K562 (cell line): ENCODE results near the gene APPBP2. TPM values are rescaled to one million over a fixed set of nuclear protein-coding genes. Genes with fewer than 3 reads are reported as not detected.
A peak's percentile ranks its signal among the peaks of the same experiment; 100 is the strongest.

ENCODE experiments used
- ATAC-seq: fragments of 200-7000 bp; cut with Tn5 transposase; 3 replicates; pipeline ENCODE4 v1.9.1; 2020; ENCODE audit warnings: moderate library complexity
- BruUV-seq: library from RNA; stranded (reverse); fragments of 400-500 nt; replicated peaks from 2 replicates; lab custom pipeline; 2021; lab: Mats Ljungman, UMichigan
- CTCF ChIA-PET: fragments of 300-600 bp; formaldehyde crosslinking; extraction: SDS; loops from one replicate; lab custom pipeline; 2021; ENCODE audit warnings: low intra/inter-chr PET ratio; lab: Yijun Ruan, JAX
- POLR2A ChIA-PET: fragments of 300-600, 350-650 bp; sonication (Branson Sonifier 250); formaldehyde crosslinking; extraction: SDS; loops from one replicate; lab custom pipeline; 2021; ENCODE audit warnings: antibody characterized with exemption, inconsistent platforms; lab: Yijun Ruan, JAX
- DNase-seq, 4 experiments: peaks; one replicate each; pipeline versions ENCODE4 v3.0.0 to v3.0.0-alpha.2; 2011 to 2018; ENCODE audit warnings: low spot score in 3 of 4, mixed read lengths in 3 of 4; ENCODE audit errors: extremely low read depth in 1 of 4
- FAIRE-seq: peaks from 2 replicates; lab custom pipeline; 2011; peaks lifted over from hg19 to GRCh38; lab: Jason Lieb, UNC
- H2AFZ ChIP-seq: 2 replicates; pipeline ENCODE4 v1.6.0; 2011; ENCODE audit warnings: low read depth, low read length, control low read depth, inconsistent platforms
- H3K27ac ChIP-seq: fragments of 200-600 bp; 3 replicates; pipeline ENCODE4 v1.8.0; 2011; ENCODE audit warnings: low read depth, mild to moderate bottlenecking, control low read depth, inconsistent platforms, low read length, moderate library complexity, mixed read lengths; ENCODE audit errors: extremely low read depth
- H3K27me3 ChIP-seq, 2 experiments: fragments of 300-600 bp in 1 of 2; 2 replicates in 1 of 2; 3 replicates in 1 of 2; pipeline versions ENCODE4 v1.6.0 to v1.8.0; 2011; ENCODE audit warnings: inconsistent platforms in 2 of 2, low read length in 2 of 2, mild to moderate bottlenecking in 1 of 2, mixed read lengths in 1 of 2, moderate library complexity in 1 of 2; ENCODE audit not compliant: control insufficient read depth in 2 of 2, insufficient read depth in 2 of 2
- H3K36me3 ChIP-seq: fragments of 300-600 bp; 3 replicates; pipeline ENCODE4 v1.8.0; 2011; ENCODE audit warnings: mild to moderate bottlenecking, low read length, inconsistent platforms; ENCODE audit not compliant: control insufficient read depth, insufficient read depth
- H3K4me1 ChIP-seq, 2 experiments: fragments of 200-600 bp in 1 of 2; replicated peaks in 1 of 2; 2 replicates in 1 of 2; 3 replicates in 1 of 2; pipeline versions ENCODE4 v1.5.1 to v1.8.0; 2011; ENCODE audit warnings: inconsistent platforms in 2 of 2, low read length in 2 of 2, mild to moderate bottlenecking in 1 of 2, mixed read lengths in 1 of 2, moderate library complexity in 1 of 2; ENCODE audit not compliant: control insufficient read depth in 2 of 2, insufficient read depth in 2 of 2
- H3K4me2 ChIP-seq: 2 replicates; pipeline ENCODE4 v1.6.1; 2011; ENCODE audit warnings: low read length, control low read depth, inconsistent platforms, mixed read lengths; ENCODE audit not compliant: insufficient read depth
- H3K4me3 ChIP-seq: fragments of 200-600 bp; sonication (generic), shearing (Covaris generic); 2 replicates; pipeline ENCODE4 v1.5.1; 2016; ENCODE audit warnings: control low read depth, inconsistent platforms
- H3K79me2 ChIP-seq: fragments of 200-600 bp; 3 replicates; pipeline ENCODE4 v1.8.0; 2011; ENCODE audit warnings: low read length, inconsistent platforms; ENCODE audit not compliant: control insufficient read depth, insufficient read depth
- H3K9ac ChIP-seq, 2 experiments: 2 replicates each; pipeline versions ENCODE4 v1.6.0 to v1.6.1; 2011; ENCODE audit warnings: low read depth in 2 of 2, low read length in 2 of 2, control low read depth in 1 of 2, inconsistent platforms in 1 of 2, mild to moderate bottlenecking in 1 of 2, mixed read lengths in 1 of 2; ENCODE audit not compliant: insufficient read depth in 1 of 2
- H3K9me1 ChIP-seq: one replicate; pipeline ENCODE4 v1.6.0; 2011; ENCODE audit warnings: inconsistent platforms, mild to moderate bottlenecking, low read length, moderate library complexity; ENCODE audit not compliant: control insufficient read depth, insufficient read depth
- H3K9me3 ChIP-seq: replicated peaks from 2 replicates; pipeline ENCODE4 v1.5.1; 2011; ENCODE audit warnings: low read depth, low read length, inconsistent platforms; ENCODE audit not compliant: control insufficient read depth, insufficient read depth
- H4K20me1 ChIP-seq: replicated peaks from 2 replicates; pipeline ENCODE4 v1.6.1; 2011; ENCODE audit warnings: low read length, inconsistent platforms, mixed read lengths; ENCODE audit not compliant: control insufficient read depth, insufficient read depth
- ELF1 ChIP-seq: fragments of 200-800 bp; sonication (Bioruptor generic); IDR thresholded peaks from 2 replicates; pipeline ENCODE4 v1.6.1; 2016; ENCODE audit warnings: missing genetic modification characterization, missing compliant biosample characterization
- MAZ ChIP-seq, 2 experiments: fragments of 450-650 bp in 1 of 2; sonication (generic) in 1 of 2; formaldehyde crosslinking; IDR thresholded peaks in 1 of 2; conservative IDR thresholded peaks in 1 of 2; 2 replicates each; pipeline versions ENCODE4 v1.4.0 to v1.5.0; 2020; ENCODE audit warnings: mild to moderate bottlenecking in 1 of 2, missing genetic modification reagents in 1 of 2
- NR1H2 ChIP-seq: sonication (generic); formaldehyde crosslinking; IDR thresholded peaks from 2 replicates; pipeline ENCODE4 v1.4.0; 2020; ENCODE audit warnings: mild to moderate bottlenecking, missing genetic modification reagents
- NR4A1 ChIP-seq, 2 experiments: fragments of 250-450 bp in 1 of 2; fragments of 450-650 bp in 1 of 2; sonication (Bioruptor Pico) in 1 of 2; IDR thresholded peaks; 2 replicates each; pipeline versions ENCODE4 v1.4.0 to v1.6.1; 2016 to 2020; ENCODE audit warnings: mild to moderate bottlenecking in 2 of 2, missing compliant biosample characterization in 1 of 2, missing genetic modification characterization in 1 of 2, moderate library complexity in 1 of 2
- RBM39 ChIP-seq: fragments of 200-400 bp; formaldehyde crosslinking; optimal IDR thresholded peaks from 2 replicates; pipeline ENCODE3; 2018; ENCODE audit warnings: low read depth, low read length
- THRAP3 ChIP-seq: fragments of 450-650 bp; IDR thresholded peaks from 2 replicates; pipeline ENCODE4 v1.6.1; 2016; ENCODE audit warnings: mild to moderate bottlenecking, inconsistent platforms, borderline replicate concordance
- WGBS: fragments of 100-300 bp; shearing (Covaris generic); methylation state at CpG from one replicate; pipeline ENCODE4 v1.1.6; 2016; ENCODE audit warnings: low coverage, mixed read lengths; ENCODE audit not compliant: insufficient coverage; ENCODE audit errors: missing lambda C conversion rate; 5-methylcytosine and 5-hydroxymethylcytosine counted together
- in situ Hi-C: fragments of 300-500 bp; cut with MboI; formaldehyde crosslinking; loops from 4 replicates; pipeline ENCODE4 v1.15.0; 2018; ENCODE audit warnings: inconsistent platforms, mixed read lengths
- intact Hi-C: fragments of 100-400 bp; cut with micrococcal nuclease; formaldehyde crosslinking; loops from 2 replicates; pipeline ENCODE4 v1.14.2; 2022
- polyA plus RNA-seq, 8 experiments: library from polyadenylated mRNA; depleted of rRNA in 4 of 8; stranded (reverse) in 5 of 8; unstranded in 3 of 8; fragments of >200 nt; fragmentation: Nextera tagmentation in 2 of 8; fragmentation: Illumina TruSeq in 1 of 8; extraction: Ambion mirVana in 2 of 8; extraction: Trizol in 1 of 8; gene quantifications; 2 replicates each; pipeline versions ENCODE4 v1.2.1 to v1.2.3, GENCODE V29; 2011 to 2014; ENCODE audit warnings: inconsistent platforms in 1 of 8, missing spikeins in 1 of 8
- total RNA-seq, 7 experiments: library from RNA; depleted of rRNA in 6 of 7; stranded (reverse); fragments of >200 nt in 6 of 7; fragmentation: Illumina TruSeq in 2 of 7; extraction: Trizol in 2 of 7; gene quantifications; 2 replicates each; pipeline versions ENCODE4 v1.2.1 to v1.2.3, GENCODE V29; 2011 to 2021; ENCODE audit warnings: low replicate concordance in 1 of 7
- TF ChIP-seq, protein P1 (sequence below), 3 experiments: fragments of 200-800 bp in 1 of 3; fragments of 250-450 bp in 1 of 3; fragments of 450-650 bp in 1 of 3; sonication (Bioruptor Pico) in 1 of 3; sonication (Bioruptor generic) in 1 of 3; formaldehyde crosslinking in 1 of 3; IDR thresholded peaks; 2 replicates each; pipeline versions ENCODE4 v1.6.1 to v1.8.0; 2016 to 2022; ENCODE audit warnings: mild to moderate bottlenecking in 2 of 3, missing genetic modification characterization in 2 of 3, missing compliant biosample characterization in 1 of 3, moderate library complexity in 1 of 3

Gene APPBP2
- total and polyA plus RNA-seq, 9 of the 15 experiments (the other 6 are each of a cell fraction or from before 2014, with no cell fraction given): 2.7 to 16.8 (median 6.9) TPM

DNA sequence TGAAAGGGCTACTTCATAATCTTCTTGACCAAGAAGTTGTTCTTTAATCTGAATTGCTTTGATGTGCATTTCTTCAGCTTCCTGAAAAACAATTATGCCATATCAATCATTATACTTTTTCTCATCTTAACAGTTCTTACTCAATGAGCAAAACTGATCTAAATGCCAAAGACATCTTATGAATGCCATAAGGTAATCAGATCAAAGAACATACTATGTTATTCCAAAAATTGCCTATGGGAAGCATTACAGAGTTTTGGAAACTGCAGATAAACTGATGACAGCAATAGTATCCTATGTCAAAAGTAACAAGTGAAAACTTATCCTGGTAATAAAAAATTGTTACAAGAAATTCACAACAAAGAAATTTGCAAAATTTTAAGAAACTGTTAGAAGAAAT, 74.1 kb downstream of the APPBP2 start:
- H3K79me2 ChIP-seq: no peaks in the 10 kb centered on the region
- H3K27me3 ChIP-seq: no peaks in the 10 kb centered on the region
- no TSS peak for BruUV-seq
- H3K9me3 ChIP-seq: no peaks in the 10 kb centered on the region
- peaks cover 28% of the 10 kb centered on the region; the same call in 1 of the 3 replicates for H3K36me3 ChIP-seq
- in situ Hi-C loops: no loop called here
- CTCF ChIA-PET: no interaction called here
- ATAC-seq (no peak), DNase-seq (no peak)
- H3K27ac ChIP-seq: no peak overlapping the region
- no peaks in the 10 kb centered on the region for H4K20me1 ChIP-seq
- no peaks in the 10 kb centered on the region for H3K4me1 ChIP-seq
- TF ChIP-seq RBM39: no peak
- no peak for TF ChIP-seq NR4A1 (CRISPR knock-in tag; IDR thresholded peaks at IDR 0.05)
- no peak for TF ChIP-seq NR4A1 (tag; IDR thresholded peaks at IDR 0.05)
- no peak for TF ChIP-seq NR1H2
- TF ChIP-seq ELF1: no peak
- no peak for TF ChIP-seq MAZ (CRISPR knock-in tag; conservative IDR thresholded peaks at IDR 0.05 in 1 of 2, IDR thresholded peaks at IDR 0.05 in 1 of 2)
- TF ChIP-seq, all 486 proteins: peak for 0
- H3K9me1 ChIP-seq: no peaks in the 10 kb centered on the region
- POLR2A ChIA-PET: interaction anchor here (1.3 kb wide), 1 partner anchor 12 kb away, joined by 5 read pairs; no protein-coding TSS in a partner anchor
- intact Hi-C loops: no loop called here
- no peak overlapping the region for H2AFZ ChIP-seq
- H3K9ac ChIP-seq: no peak overlapping the region
- no peak overlapping the region for H3K4me2 ChIP-seq
- H3K4me3 ChIP-seq: no peak overlapping the region
- FAIRE-seq: no peak

DNA sequence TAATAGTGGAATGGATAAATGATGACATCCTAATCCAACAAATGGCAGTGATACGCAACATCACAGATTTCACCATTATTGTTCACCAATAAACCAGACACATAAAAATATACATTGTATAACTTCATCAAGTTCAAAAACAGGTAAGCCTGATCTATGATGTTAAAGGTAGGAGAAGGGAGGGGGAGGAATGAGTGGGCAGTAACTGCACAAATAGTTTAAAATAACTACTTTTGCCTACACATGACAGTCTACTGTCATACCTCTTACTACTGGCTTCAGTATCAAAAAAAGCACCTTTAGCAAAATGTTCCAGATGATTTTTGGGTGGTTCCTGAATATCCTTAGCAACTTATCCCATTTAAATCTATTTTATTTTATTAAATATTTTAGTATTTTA, 75.0 kb downstream of the APPBP2 start:
- POLR2A ChIA-PET: no interaction called here
- CTCF ChIA-PET: no interaction called here
- Histone ChIP-seq H3K27me3 (no peaks in the 10 kb centered on the region), H3K27ac (no peak overlapping the region), H3K9ac (no peak overlapping the region), H3K4me3 (no peak overlapping the region), H3K4me2 (no peak overlapping the region), H3K36me3 (peaks cover 31% of the 10 kb centered on the region; the same call in 1 of the 3 replicates), H3K9me3 (no peaks in the 10 kb centered on the region), H3K79me2 (no peaks in the 10 kb centered on the region), H2AFZ (no peak overlapping the region), H4K20me1 (no peaks in the 10 kb centered on the region), H3K9me1 (no peaks in the 10 kb centered on the region), H3K4me1 (no peaks in the 10 kb centered on the region)
- intact Hi-C loops: no loop called here
- in situ Hi-C loops: no loop called here
- 94% methylated on average over 1 of the region's 1 CpG for WGBS
- no TSS peak for BruUV-seq
- FAIRE-seq: no peak
- TF ChIP-seq, protein P1, sequence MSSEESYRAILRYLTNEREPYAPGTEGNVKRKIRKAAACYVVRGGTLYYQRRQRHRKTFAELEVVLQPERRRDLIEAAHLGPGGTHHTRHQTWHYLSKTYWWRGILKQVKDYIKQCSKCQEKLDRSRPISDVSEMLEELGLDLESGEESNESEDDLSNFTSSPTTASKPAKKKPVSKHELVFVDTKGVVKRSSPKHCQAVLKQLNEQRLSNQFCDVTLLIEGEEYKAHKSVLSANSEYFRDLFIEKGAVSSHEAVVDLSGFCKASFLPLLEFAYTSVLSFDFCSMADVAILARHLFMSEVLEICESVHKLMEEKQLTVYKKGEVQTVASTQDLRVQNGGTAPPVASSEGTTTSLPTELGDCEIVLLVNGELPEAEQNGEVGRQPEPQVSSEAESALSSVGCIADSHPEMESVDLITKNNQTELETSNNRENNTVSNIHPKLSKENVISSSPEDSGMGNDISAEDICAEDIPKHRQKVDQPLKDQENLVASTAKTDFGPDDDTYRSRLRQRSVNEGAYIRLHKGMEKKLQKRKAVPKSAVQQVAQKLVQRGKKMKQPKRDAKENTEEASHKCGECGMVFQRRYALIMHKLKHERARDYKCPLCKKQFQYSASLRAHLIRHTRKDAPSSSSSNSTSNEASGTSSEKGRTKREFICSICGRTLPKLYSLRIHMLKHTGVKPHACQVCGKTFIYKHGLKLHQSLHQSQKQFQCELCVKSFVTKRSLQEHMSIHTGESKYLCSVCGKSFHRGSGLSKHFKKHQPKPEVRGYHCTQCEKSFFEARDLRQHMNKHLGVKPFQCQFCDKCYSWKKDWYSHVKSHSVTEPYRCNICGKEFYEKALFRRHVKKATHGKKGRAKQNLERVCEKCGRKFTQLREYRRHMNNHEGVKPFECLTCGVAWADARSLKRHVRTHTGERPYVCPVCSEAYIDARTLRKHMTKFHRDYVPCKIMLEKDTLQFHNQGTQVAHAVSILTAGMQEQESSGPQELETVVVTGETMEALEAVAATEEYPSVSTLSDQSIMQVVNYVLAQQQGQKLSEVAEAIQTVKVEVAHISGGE (CRISPR knock-in tag; IDR thresholded peaks at IDR 0.05): peak in 1 of 3 experiments; percentile 83; a peak in 2 of 6 replicates
- TF ChIP-seq THRAP3: no peak
- no peak for DNase-seq
- no peak for ATAC-seq
